Measurements from ENCODE around the gene ISOC1. TPM values are rescaled to one million over a fixed set of nuclear protein-coding genes. Genes with fewer than 3 reads are reported as not detected.

The ISOC1 gene
- total RNA-seq, 4 donors from 2014 or later: 15.6 to 43.0 (median 34.1) TPM

DNA sequence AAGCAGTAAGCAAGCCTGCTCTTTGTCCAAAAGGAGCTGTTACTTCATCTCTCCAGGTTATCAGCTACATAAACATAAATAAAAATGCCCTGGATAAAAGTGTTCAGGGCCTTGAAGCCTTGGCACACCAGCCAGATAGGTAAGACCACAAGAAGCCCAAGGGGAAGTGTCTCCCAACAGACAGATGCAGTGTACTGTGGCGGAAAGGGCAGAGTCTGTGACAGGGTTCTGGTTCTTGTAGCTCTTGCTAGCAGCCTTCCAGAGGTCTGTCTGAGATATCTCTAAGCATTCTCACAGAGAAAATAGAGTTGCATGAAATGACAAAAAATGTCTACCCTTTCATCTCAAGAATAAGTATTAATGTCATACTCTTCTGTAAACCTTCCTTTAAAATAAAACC is 30.1 kb downstream of the ISOC1 start:
- TF ChIP-seq, protein P1, sequence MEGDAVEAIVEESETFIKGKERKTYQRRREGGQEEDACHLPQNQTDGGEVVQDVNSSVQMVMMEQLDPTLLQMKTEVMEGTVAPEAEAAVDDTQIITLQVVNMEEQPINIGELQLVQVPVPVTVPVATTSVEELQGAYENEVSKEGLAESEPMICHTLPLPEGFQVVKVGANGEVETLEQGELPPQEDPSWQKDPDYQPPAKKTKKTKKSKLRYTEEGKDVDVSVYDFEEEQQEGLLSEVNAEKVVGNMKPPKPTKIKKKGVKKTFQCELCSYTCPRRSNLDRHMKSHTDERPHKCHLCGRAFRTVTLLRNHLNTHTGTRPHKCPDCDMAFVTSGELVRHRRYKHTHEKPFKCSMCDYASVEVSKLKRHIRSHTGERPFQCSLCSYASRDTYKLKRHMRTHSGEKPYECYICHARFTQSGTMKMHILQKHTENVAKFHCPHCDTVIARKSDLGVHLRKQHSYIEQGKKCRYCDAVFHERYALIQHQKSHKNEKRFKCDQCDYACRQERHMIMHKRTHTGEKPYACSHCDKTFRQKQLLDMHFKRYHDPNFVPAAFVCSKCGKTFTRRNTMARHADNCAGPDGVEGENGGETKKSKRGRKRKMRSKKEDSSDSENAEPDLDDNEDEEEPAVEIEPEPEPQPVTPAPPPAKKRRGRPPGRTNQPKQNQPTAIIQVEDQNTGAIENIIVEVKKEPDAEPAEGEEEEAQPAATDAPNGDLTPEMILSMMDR (IDR thresholded peaks at IDR 0.05; ENCODE audit: low read depth): no peak

DNA sequence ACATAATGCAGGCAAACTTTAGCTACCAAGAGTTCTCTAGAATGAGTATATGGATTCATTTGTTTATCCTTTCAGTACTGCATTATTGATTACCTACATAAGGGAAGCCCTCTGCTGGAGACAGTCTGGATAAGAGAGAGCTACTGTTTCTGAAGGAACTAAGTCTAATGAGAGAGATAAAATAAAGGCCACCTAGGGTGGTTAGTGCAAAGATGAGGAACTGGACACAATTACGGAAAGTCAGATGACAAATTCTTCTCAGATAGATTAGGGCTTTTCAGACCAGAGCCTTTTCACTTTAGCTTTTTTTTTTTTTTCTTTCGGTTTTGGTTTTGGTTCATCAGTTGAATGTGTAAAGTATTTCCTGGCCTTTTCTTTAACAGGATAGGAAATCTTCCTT is 31.3 kb downstream of the ISOC1 start:
- TF ChIP-seq, protein P1 (IDR thresholded peaks at IDR 0.05; ENCODE audit: low read depth): no peak

DNA sequence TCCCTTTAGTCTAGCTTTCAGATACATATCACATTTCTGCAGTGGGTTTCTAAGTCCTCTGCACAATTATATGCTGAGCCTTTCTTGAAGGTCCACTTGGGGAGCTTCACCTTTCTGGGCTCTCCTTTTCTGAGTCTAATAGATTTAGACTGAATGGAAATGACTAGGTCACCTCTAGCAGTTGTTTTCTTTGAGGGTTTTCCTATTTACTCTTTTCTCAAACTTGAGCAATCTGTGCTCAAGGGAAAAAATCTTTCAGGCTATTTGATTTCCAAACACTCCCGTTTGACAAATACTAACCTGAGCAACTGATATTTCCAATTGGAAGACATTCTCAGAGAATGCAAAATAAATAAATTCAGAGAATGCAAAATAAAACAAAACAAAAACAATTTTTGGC is 39.0 kb downstream of the ISOC1 start:
- TF ChIP-seq, protein P1 (IDR thresholded peaks at IDR 0.05; ENCODE audit: low read depth): no peak

DNA sequence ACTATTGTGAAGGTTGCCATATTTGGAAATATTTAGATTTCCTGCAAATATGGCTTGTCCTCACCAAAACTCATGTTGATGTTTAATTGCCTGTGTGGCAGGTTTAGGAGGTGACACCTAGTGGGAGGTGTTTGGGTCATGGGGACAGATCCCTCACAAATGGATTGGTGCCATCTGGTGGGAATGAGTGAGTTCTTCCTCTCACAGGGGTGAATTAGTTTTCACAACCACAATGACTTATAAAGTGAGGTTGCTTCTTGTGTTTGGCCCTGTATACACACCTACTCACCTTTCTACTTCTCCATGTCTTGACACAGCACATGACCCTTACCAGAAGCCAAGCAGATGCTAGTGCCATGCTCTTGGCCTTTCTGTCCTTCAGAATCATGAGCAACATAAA is 41.1 kb downstream of the ISOC1 start:
- TF ChIP-seq, protein P1 (IDR thresholded peaks at IDR 0.05; ENCODE audit: low read depth): no peak

DNA sequence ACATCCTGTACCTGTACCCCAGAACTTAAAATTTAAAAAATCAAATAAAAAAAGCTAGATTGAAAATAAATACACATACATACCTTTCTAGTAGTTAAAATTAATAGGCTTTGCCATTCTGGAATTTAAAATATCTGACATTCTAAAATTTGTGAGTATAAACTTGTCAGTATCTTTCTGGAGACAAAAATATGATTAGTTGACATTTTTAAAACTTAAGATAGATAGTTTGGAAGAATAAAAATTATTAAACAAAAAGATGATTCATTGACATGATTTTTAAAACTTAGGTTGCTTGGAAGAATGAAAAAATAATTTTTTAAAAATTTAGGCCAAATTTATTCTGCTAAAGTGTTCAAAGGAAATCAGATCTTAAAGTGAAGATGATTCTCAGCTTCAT is 43.1 kb downstream of the ISOC1 start:
- TF ChIP-seq, protein P1 (IDR thresholded peaks at IDR 0.05; ENCODE audit: low read depth): no peak

DNA sequence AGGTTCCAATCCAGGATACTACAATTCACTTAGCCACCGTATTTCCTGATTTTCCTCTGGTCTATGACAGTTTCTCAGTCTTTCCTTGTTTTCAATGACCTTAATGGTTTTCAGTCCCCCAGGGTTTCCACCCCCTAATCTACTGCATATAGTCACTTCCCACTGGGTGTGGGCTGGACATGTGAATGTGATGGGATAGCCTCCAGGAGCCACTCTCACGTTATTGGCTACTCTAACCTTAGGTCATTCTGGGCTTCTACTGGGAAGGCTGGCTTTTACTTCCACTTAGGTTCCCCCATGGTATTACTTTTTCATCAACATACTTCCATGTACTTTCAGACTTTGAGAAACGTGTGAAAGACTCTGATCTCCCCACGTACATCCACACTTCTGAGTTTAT is 46.5 kb downstream of the ISOC1 start:
- TF ChIP-seq, protein P1 (IDR thresholded peaks at IDR 0.05; ENCODE audit: low read depth): no peak

DNA sequence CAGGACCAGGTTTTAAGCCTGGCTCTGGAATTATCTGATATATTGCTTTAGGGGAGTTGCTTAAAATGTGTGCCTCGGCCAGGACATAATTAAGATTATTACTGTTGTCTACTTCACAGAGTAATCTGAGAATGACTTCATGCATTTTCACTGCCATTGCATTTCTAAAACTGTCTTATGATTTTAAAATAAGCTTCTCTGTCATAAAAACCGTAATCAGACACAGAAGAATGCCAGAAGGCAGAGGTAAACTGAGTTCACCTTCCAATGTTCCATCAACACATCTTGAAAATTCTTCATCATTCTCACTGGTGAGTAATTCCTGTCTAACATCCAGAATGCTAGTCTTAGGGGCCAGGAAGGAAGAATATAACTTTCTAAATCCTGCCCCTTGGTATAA is 47.1 kb downstream of the ISOC1 start:
- TF ChIP-seq, protein P1 (IDR thresholded peaks at IDR 0.05; ENCODE audit: low read depth): no peak

Measured in subcutaneous adipose tissue (tissue), 4 donors.